A549 (cell line): ENCODE measurements around the gene CLEC2L. TPM values are rescaled to one million over a fixed set of nuclear protein-coding genes. Genes with fewer than 3 reads are reported as not detected.

ENCODE experiments used
- ATAC-seq, 2 experiments: fragments of 200-7000 bp in 1 of 2; fragments of >200 bp in 1 of 2; cut with Nextera tagmentation in 1 of 2; cut with Tn5 transposase in 1 of 2; 3 replicates each; pipeline versions ENCODE4 v1.8.0 to v1.9.1; 2018 to 2020; ENCODE audit warnings: mild to moderate bottlenecking in 1 of 2, moderate library complexity in 1 of 2
- CTCF ChIA-PET: fragments of 300-600 bp; sonication (Branson Sonifier 250); formaldehyde crosslinking; extraction: SDS; loops from one replicate; lab custom pipeline; 2021; ENCODE audit warnings: antibody characterized with exemption, inconsistent platforms; lab: Yijun Ruan, JAX
- POLR2A ChIA-PET: fragments of 350-600 bp; formaldehyde crosslinking; extraction: SDS; loops from one replicate; lab custom pipeline; 2021; ENCODE audit warnings: antibody characterized with exemption, inconsistent platforms; lab: Yijun Ruan, JAX
- DNase-seq, 2 experiments: peaks; one replicate each; pipeline versions ENCODE4 v3.0.0 to v3.0.0-alpha.2; 2011 to 2016; ENCODE audit warnings: low read depth in 1 of 2, low spot score in 1 of 2
- FAIRE-seq: peaks from 2 replicates; lab custom pipeline; 2011; peaks lifted over from hg19 to GRCh38; lab: Jason Lieb, UNC
- H3K27ac ChIP-seq, 2 experiments: fragments of >200 bp; sonication (Bioruptor Twin); formaldehyde crosslinking; 3 replicates each; pipeline ENCODE4 v1.5.1; 2016 to 2017
- H3K4me1 ChIP-seq: fragments of >200 bp; sonication (Bioruptor Twin); formaldehyde crosslinking; 3 replicates; pipeline ENCODE4 v1.6.1; 2016
- H3K4me2 ChIP-seq: fragments of >200 bp; sonication (Bioruptor Twin); formaldehyde crosslinking; 3 replicates; pipeline ENCODE4 v1.6.1; 2016
- H3K4me3 ChIP-seq: fragments of >200 bp; sonication (Bioruptor Twin); formaldehyde crosslinking; 3 replicates; pipeline ENCODE4 v1.5.1; 2016
- H3K9me3 ChIP-seq: fragments of >200 bp; sonication (Bioruptor Twin); formaldehyde crosslinking; 3 replicates; pipeline ENCODE4 v1.6.1; 2016
- BCL3 ChIP-seq: fragments of >200 bp; sonication (Bioruptor Twin); formaldehyde crosslinking; IDR thresholded peaks from 3 replicates; pipeline ENCODE4 v1.6.1; 2016
- EHF ChIP-seq: fragments of 250-450 bp; sonication (Bioruptor Pico); IDR thresholded peaks from 2 replicates; pipeline ENCODE4 v1.5.0; 2020; ENCODE audit warnings: mild to moderate bottlenecking
- EHMT2 ChIP-seq: fragments of 200-600 bp; sonication (generic); IDR thresholded peaks from 2 replicates; pipeline ENCODE4 v1.6.1; 2016; ENCODE audit warnings: antibody characterized with exemption, low read depth, mild to moderate bottlenecking, moderate library complexity
- ELK1 ChIP-seq: fragments of 150-350 bp; IDR thresholded peaks from 2 replicates; pipeline ENCODE4 v1.6.1; 2014; ENCODE audit warnings: low read depth, mild to moderate bottlenecking, low read length
- FOXS1 ChIP-seq: fragments of 250-450 bp; sonication (Bioruptor Pico); IDR thresholded peaks from 2 replicates; pipeline ENCODE4 v1.5.0; 2020; ENCODE audit warnings: mild to moderate bottlenecking, moderate library complexity
- HOXB13 ChIP-seq: fragments of 250-450 bp; sonication (Bioruptor Pico); IDR thresholded peaks from 2 replicates; pipeline ENCODE4 v1.5.0; 2020; ENCODE audit warnings: low read depth, mild to moderate bottlenecking, moderate library complexity
- JUN ChIP-seq, 2 experiments: fragments of >200 bp; sonication (Bioruptor Twin); formaldehyde crosslinking; IDR thresholded peaks; 2 replicates in 1 of 2; 3 replicates in 1 of 2; pipeline ENCODE4 v1.6.1; 2016 to 2017
- MYC ChIP-seq: IDR thresholded peaks from 2 replicates; pipeline ENCODE4 v1.6.1; 2012; ENCODE audit warnings: mild to moderate bottlenecking, inconsistent platforms, low read length, improper control_type of control experiment, borderline replicate concordance
- NFE2L2 ChIP-seq: fragments of 150-350 bp; conservative IDR thresholded peaks from 2 replicates; pipeline ENCODE4 v1.6.1; 2014; ENCODE audit warnings: low read length
- PHF8 ChIP-seq: fragments of 200-600 bp; sonication (generic); IDR thresholded peaks from 2 replicates; pipeline ENCODE4 v1.6.1; 2016; ENCODE audit warnings: low read depth, mild to moderate bottlenecking, antibody characterized with exemption, moderate library complexity, borderline replicate concordance
- REST ChIP-seq: fragments of 200-600 bp; sonication (generic); IDR thresholded peaks from 2 replicates; pipeline ENCODE4 v1.6.1; 2016; ENCODE audit warnings: antibody characterized with exemption, mild to moderate bottlenecking, moderate library complexity
- RNF2 ChIP-seq: fragments of 200-600 bp; sonication (generic); IDR thresholded peaks from 2 replicates; pipeline ENCODE4 v1.6.1; 2016; ENCODE audit warnings: low read depth, mild to moderate bottlenecking, antibody characterized with exemption, moderate library complexity, borderline replicate concordance
- TFCP2L1 ChIP-seq: fragments of 250-450 bp; sonication (Bioruptor Pico); IDR thresholded peaks from 2 replicates; pipeline ENCODE4 v1.5.0; 2021; ENCODE audit warnings: mild to moderate bottlenecking
- ZNF302 ChIP-seq: fragments of 250-450 bp; sonication (Bioruptor Pico); IDR thresholded peaks from 2 replicates; pipeline ENCODE4 v1.9.0; 2021; ENCODE audit warnings: inconsistent platforms, mild to moderate bottlenecking, moderate library complexity
- WGBS: methylation state at CpG from one replicate; pipeline ENCODE4 v1.1.6; 2017; ENCODE audit errors: missing lambda C conversion rate; 5-methylcytosine and 5-hydroxymethylcytosine counted together
- polyA plus RNA-seq, 4 experiments: library from polyadenylated mRNA; depleted of rRNA in 3 of 4; stranded (reverse); fragments of >200 nt; fragmentation: RNase III in 1 of 4; extraction: RNeasy Plus Mini Kit Qiagen cat#74134 plus additional on column Dnase treatment in 1 of 4; gene quantifications; 2 replicates in 3 of 4; 3 replicates in 1 of 4; pipeline ENCODE4 v1.2.3, GENCODE V29; 2011 to 2017

Gene CLEC2L
- polyA plus RNA-seq, 2 of the 4 experiments (the other 2 are of a cell fraction) = 0.28 TPM; not detected in 1

GRCh38 chr7:139585042-139585441 is 61.6 kb downstream of the CLEC2L start:
- CTCF ChIA-PET = interaction anchor here (1.2 to 4.3 kb wide), 6 partner anchors 9 to 419 kb away, joined by 3 to 16 read pairs (median 7); no protein-coding TSS in a partner anchor
- WGBS = 64% methylated on average over 4 of the region's 5 CpGs

GRCh38 chr7:139586286-139586685 is 62.8 kb downstream of the CLEC2L start:
- TF ChIP-seq EHMT2 (no peak), NFE2L2 (no peak), EHF (CRISPR knock-in tag) (no peak), RNF2 (no peak), FOXS1 (CRISPR knock-in tag) (no peak), ZNF302 (no peak), PHF8 (no peak), ELK1 (no peak), TFCP2L1 (no peak), REST (no peak), JUN (IDR thresholded peaks at IDR 0.05) (no peak)
- POLR2A ChIA-PET = no interaction called here
- no peak for FAIRE-seq
- H3K4me1 ChIP-seq = no peaks in the 10 kb centered on the region
- no peak overlapping the region for H3K4me3 ChIP-seq
- DNase-seq = no peak
- H3K4me2 ChIP-seq = no peak overlapping the region
- CTCF ChIA-PET = interaction anchor here (0.8 to 2.6 kb wide), 6 partner anchors 10 to 418 kb away, joined by 3 to 10 read pairs (median 4); no protein-coding TSS in a partner anchor
- no peak for ATAC-seq
- WGBS = 86% methylated on average over 3 of the region's 3 CpGs
- H3K9me3 ChIP-seq = no peaks in the 10 kb centered on the region
- H3K27ac ChIP-seq = no peak overlapping the region

More at GRCh38 chr7:139585042-139585441, 61.6 kb downstream of the CLEC2L start:
- Histone ChIP-seq H3K9me3 (no peaks in the 10 kb centered on the region), H3K27ac (no peak overlapping the region), H3K4me1 (no peaks in the 10 kb centered on the region), H3K4me3 (no peak overlapping the region), H3K4me2 (no peak overlapping the region)
- DNase-seq = no peak
- ATAC-seq = no peak
- FAIRE-seq = no peak
- TF ChIP-seq MYC (no peak), BCL3 (no peak)
- POLR2A ChIA-PET = no interaction called here

GRCh38 chr7:139587535-139587934 is 64.0 kb downstream of the CLEC2L start:
- Histone ChIP-seq H3K9me3 (no peaks in the 10 kb centered on the region), H3K4me3 (no peak overlapping the region), H3K4me2 (no peak overlapping the region), H3K4me1 (no peaks in the 10 kb centered on the region), H3K27ac (no peak overlapping the region)
- ChIA-PET CTCF (interaction anchor here (0.7 to 7.9 kb wide), 3 partner anchors 12 to 67 kb away, joined by 3 to 76 read pairs (median 5); no protein-coding TSS in a partner anchor), POLR2A (no interaction called here)
- FAIRE-seq = no peak
- WGBS = 91% methylated on average over 7 of the region's 7 CpGs
- no peak for DNase-seq
- no peak for TF ChIP-seq HOXB13 (CRISPR knock-in tag)
- TF ChIP-seq, all 56 proteins: peak for 0
- no peak for ATAC-seq
